Sigmoid colon (tissue), 7 donors: ENCODE data around the gene NRG3. TPM values are rescaled to one million over a fixed set of nuclear protein-coding genes. Genes with fewer than 3 reads are reported as not detected.

Experiments used
- DNase-seq: peaks from one replicate; pipeline ENCODE4 v3.0.0-alpha.2; 2019
- H3K27ac ChIP-seq, 4 donors: fragments of 200-600 bp; sonication (generic); one replicate each; pipeline ENCODE4 v1.5.1; 2016 to 2019; ENCODE audit warnings: mild to moderate bottlenecking in 1 of 4
- H3K27me3 ChIP-seq, 3 donors: fragments of 200-600 bp; sonication (generic); one replicate each; pipeline ENCODE4 v1.5.1; 2019; ENCODE audit warnings: mild to moderate bottlenecking in 1 of 3
- H3K36me3 ChIP-seq, 4 donors: fragments of 200-600 bp; sonication (generic); one replicate each; pipeline ENCODE4 v1.5.1; 2016 to 2019
- H3K4me1 ChIP-seq, 4 donors: fragments of 200-600 bp; sonication (generic); one replicate each; pipeline ENCODE4 v1.5.1; 2017 to 2019
- H3K4me3 ChIP-seq, 4 donors: fragments of 200-600 bp; sonication (generic); one replicate each; pipeline ENCODE4 v1.5.1; 2017 to 2019; ENCODE audit warnings: mild to moderate bottlenecking in 2 of 4, moderate library complexity in 1 of 4
- H3K9me3 ChIP-seq, 4 donors: fragments of 200-600 bp in 3 of 4; sonication (generic) in 3 of 4; one replicate each; pipeline versions ENCODE4 v1.5.1 to v1.6.1; 2013 to 2019
- CTCF ChIP-seq, 4 experiments: fragments of 450-650 bp in 3 of 4; fragments of 200-600 bp in 1 of 4; IDR thresholded peaks; one replicate each; pipeline ENCODE4 v1.5.1; 2016 to 2019; ENCODE audit warnings: antibody characterized with exemption in 4 of 4, mild to moderate bottlenecking in 3 of 4, moderate library complexity in 2 of 4
- EP300 ChIP-seq, 4 donors: sonication (generic); formaldehyde crosslinking; IDR thresholded peaks; one replicate each; pipeline ENCODE4 v1.6.1; 2017; ENCODE audit warnings: antibody characterized with exemption in 4 of 4
- POLR2A ChIP-seq, 2 donors: fragments of 450-650 bp; IDR thresholded peaks; one replicate each; pipeline ENCODE4 v1.6.1; 2016; ENCODE audit warnings: antibody characterized with exemption in 2 of 2, mild to moderate bottlenecking in 2 of 2, moderate library complexity in 2 of 2
- POLR2AphosphoS5 ChIP-seq, 4 donors: sonication (generic); formaldehyde crosslinking; IDR thresholded peaks; one replicate each; pipeline ENCODE4 v1.6.1; 2017; ENCODE audit warnings: antibody characterized with exemption in 4 of 4
- WGBS, 2 donors: extraction: QIAGEN DNeasy Blood & Tissue Kit; methylation state at CpG; one replicate each; pipeline ENCODE4 v1.1.7; 2013; 5-methylcytosine and 5-hydroxymethylcytosine counted together
- intact Hi-C: fragments of 100-400 bp; cut with DNase I; formaldehyde crosslinking; loops from one replicate; pipeline ENCODE4 v1.15.1; 2023
- polyA plus RNA-seq, 3 donors: library from polyadenylated mRNA; stranded (reverse); fragments of 200-250 nt; gene quantifications; one replicate each; pipeline ENCODE4 v1.2.3, GENCODE V29; 2013
- total RNA-seq, 4 donors: library from RNA; depleted of rRNA; stranded (reverse); fragments of >200 nt; gene quantifications; one replicate each; pipeline ENCODE4 v1.1.0, GENCODE V29; 2016
- donor health status: healthy with polysubstance abuse.
- donor health status: Bipolar disorder and iron deficiency.
- donor health status: healthy.

Gene NRG3
- total and polyA plus RNA-seq, 7 donors: 0.17 to 2.2 (median 0.82) TPM; not detected in 2

- intact Hi-C loops: no loop called here
- 89 to 90% methylated on average over 2 of the region's 2 CpGs for WGBS, 2 donors
- no peak overlapping the region for H3K27ac ChIP-seq
- no peak for DNase-seq
- TF ChIP-seq EP300 (IDR thresholded peaks at IDR 0.05) (no peak), CTCF (IDR thresholded peaks at IDR 0.05) (no peak), POLR2A (IDR thresholded peaks at IDR 0.05) (no peak), POLR2AphosphoS5 (IDR thresholded peaks at IDR 0.05) (no peak)
- no peak overlapping the region for H3K4me3 ChIP-seq
- H3K27me3 ChIP-seq: no peaks in the 10 kb centered on the region
- H3K4me1 ChIP-seq: no peaks in the 10 kb centered on the region
- no peaks in the 10 kb centered on the region for H3K36me3 ChIP-seq
- no peaks in the 10 kb centered on the region for H3K9me3 ChIP-seq
Measured at GRCh38 chr10:81885491-81885890, 10.5 kb downstream of the NRG3 start.

- TF ChIP-seq POLR2AphosphoS5 (IDR thresholded peaks at IDR 0.05) (no peak), POLR2A (IDR thresholded peaks at IDR 0.05) (no peak), EP300 (IDR thresholded peaks at IDR 0.05) (no peak), CTCF (IDR thresholded peaks at IDR 0.05) (no peak)
- intact Hi-C loops: no loop called here
- no peak for DNase-seq
Measured at GRCh38 chr10:81886939-81887338, 11.9 kb downstream of the NRG3 start.

GRCh38 chr10:81889181-81889769 lies 14.3 kb downstream of the NRG3 start:
- H3K4me1 ChIP-seq: no peaks in the 10 kb centered on the region
- H3K4me3 ChIP-seq: no peak overlapping the region
- TF ChIP-seq POLR2A (IDR thresholded peaks at IDR 0.05) (no peak), CTCF (IDR thresholded peaks at IDR 0.05) (no peak), EP300 (IDR thresholded peaks at IDR 0.05) (no peak), POLR2AphosphoS5 (IDR thresholded peaks at IDR 0.05) (no peak)
- DNase-seq: no peak
- no peaks in the 10 kb centered on the region for H3K27me3 ChIP-seq
- H3K27ac ChIP-seq: no peak overlapping the region
- H3K36me3 ChIP-seq: no peaks in the 10 kb centered on the region
- H3K9me3 ChIP-seq: no peaks in the 10 kb centered on the region
- WGBS, 2 donors: 74 to 82% methylated on average over 7 of the region's 7 CpGs
- intact Hi-C loops: no loop called here

More at GRCh38 chr10:81886939-81887338, 11.9 kb downstream of the NRG3 start:
- no peaks in the 10 kb centered on the region for H3K36me3 ChIP-seq
- H3K4me3 ChIP-seq: no peak overlapping the region
- H3K4me1 ChIP-seq: no peaks in the 10 kb centered on the region
- no peaks in the 10 kb centered on the region for H3K27me3 ChIP-seq
- no peaks in the 10 kb centered on the region for H3K9me3 ChIP-seq
- H3K27ac ChIP-seq: no peak overlapping the region

GRCh38 chr10:81894616-81895015 lies 19.6 kb downstream of the NRG3 start:
- no peak overlapping the region for H3K4me3 ChIP-seq
- no peak overlapping the region for H3K27ac ChIP-seq
- no peak for TF ChIP-seq POLR2A (IDR thresholded peaks at IDR 0.05)
- no peak for TF ChIP-seq EP300 (IDR thresholded peaks at IDR 0.05)
- no peaks in the 10 kb centered on the region for H3K36me3 ChIP-seq
- no peak for DNase-seq
- no peaks in the 10 kb centered on the region for H3K9me3 ChIP-seq
- intact Hi-C loops: no loop called here
- H3K27me3 ChIP-seq: no peaks in the 10 kb centered on the region
- no peaks in the 10 kb centered on the region for H3K4me1 ChIP-seq
- 74 to 85% methylated on average over 8 of the region's 8 CpGs for WGBS, 2 donors

- H3K9me3 ChIP-seq: no peaks in the 10 kb centered on the region
- no peak for DNase-seq
- no peak overlapping the region for H3K27ac ChIP-seq
- no peaks in the 10 kb centered on the region for H3K36me3 ChIP-seq
- H3K27me3 ChIP-seq: no peaks in the 10 kb centered on the region
- no peak overlapping the region for H3K4me3 ChIP-seq
- no peak for TF ChIP-seq EP300 (IDR thresholded peaks at IDR 0.05)
- TF ChIP-seq POLR2A (IDR thresholded peaks at IDR 0.05): no peak
- TF ChIP-seq POLR2AphosphoS5 (IDR thresholded peaks at IDR 0.05): no peak
- TF ChIP-seq CTCF (IDR thresholded peaks at IDR 0.05): no peak
- no peaks in the 10 kb centered on the region for H3K4me1 ChIP-seq
- WGBS, 2 donors: 7 to 53% methylated on average over 1 of the region's 1 CpG
- intact Hi-C loops: no loop called here
Measured at GRCh38 chr10:81898518-81898917, 23.5 kb downstream of the NRG3 start.
